Nephron (organoid): Measurements from ENCODE around the gene TMC5.
A peak's percentile ranks its signal among the peaks of the same experiment; 100 is the strongest.

Source experiments
- H3K27ac Mint-ChIP-seq, 3 experiments: 2 replicates each; pipeline ENCODE4 v1.8.0; 2020; ENCODE audit warnings: mixed read lengths in 3 of 3, mild to moderate bottlenecking in 2 of 3, moderate library complexity in 1 of 3
- H3K27me3 Mint-ChIP-seq: 2 replicates; pipeline ENCODE4 v1.8.0; 2021; ENCODE audit warnings: low read depth, mild to moderate bottlenecking, moderate library complexity, mixed read lengths
- H3K36me3 Mint-ChIP-seq: 2 replicates; pipeline ENCODE4 v1.8.0; 2020; ENCODE audit warnings: low read depth, mixed read lengths
- H3K4me1 Mint-ChIP-seq: 2 replicates; pipeline ENCODE4 v1.8.0; 2020; ENCODE audit warnings: mixed read lengths
- H3K4me3 Mint-ChIP-seq, 3 experiments: 2 replicates each; pipeline ENCODE4 v1.8.0; 2020; ENCODE audit warnings: mild to moderate bottlenecking in 3 of 3, mixed read lengths in 3 of 3, moderate library complexity in 2 of 3
- H3K9me3 Mint-ChIP-seq: 2 replicates; pipeline ENCODE4 v1.8.0; 2020; ENCODE audit warnings: mixed read lengths
- CTCF ChIP-seq, 3 experiments: fragments of 200-600 bp; sonication (generic); IDR thresholded peaks; one replicate each; pipeline ENCODE4 v1.5.0; 2021; ENCODE audit warnings: antibody characterized with exemption in 3 of 3; ENCODE audit not compliant: unreplicated experiment in 3 of 3

TMC5 gene

GRCh38 chr16:19505600-19506303 lies 88.1 kb downstream of the TMC5 start:
- no peaks in the 10 kb centered on the region for H3K27me3 Mint-ChIP-seq
- H3K36me3 Mint-ChIP-seq: peaks cover 68% of the 10 kb centered on the region
- peak overlapping the region in 1 of 3 experiments; percentile 22 for H3K27ac Mint-ChIP-seq
- no peaks in the 10 kb centered on the region for H3K4me1 Mint-ChIP-seq
- H3K4me3 Mint-ChIP-seq: no peak overlapping the region
- no peaks in the 10 kb centered on the region for H3K9me3 Mint-ChIP-seq
- no peak for TF ChIP-seq CTCF (IDR thresholded peaks at IDR 0.05; ENCODE audit: unreplicated experiment in 3 of 3)

DNA sequence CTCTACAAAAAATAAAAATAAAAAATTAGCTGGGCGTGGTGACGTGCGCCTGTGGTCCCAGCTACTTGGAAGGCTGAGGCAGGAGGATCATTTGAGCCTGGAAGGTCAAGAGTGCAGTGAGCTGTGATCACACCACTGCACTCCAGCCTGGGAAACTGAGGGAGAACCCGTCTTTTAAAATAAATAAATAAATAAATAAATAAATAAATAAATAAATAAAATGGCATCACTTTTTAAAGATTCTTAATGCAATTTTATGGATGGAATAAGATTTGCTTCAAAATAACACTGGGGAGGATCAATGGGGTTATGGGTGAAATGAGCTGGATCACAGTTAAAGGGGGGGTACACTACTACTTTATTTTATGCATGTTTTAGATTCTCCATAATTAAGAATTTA lies 89.3 kb downstream of the TMC5 start:
- no peak for TF ChIP-seq CTCF (IDR thresholded peaks at IDR 0.05; ENCODE audit: unreplicated experiment in 3 of 3)
- no peaks in the 10 kb centered on the region for H3K4me1 Mint-ChIP-seq
- H3K27me3 Mint-ChIP-seq: no peaks in the 10 kb centered on the region
- H3K9me3 Mint-ChIP-seq: no peaks in the 10 kb centered on the region
- no peak overlapping the region for H3K27ac Mint-ChIP-seq
- peaks cover 67% of the 10 kb centered on the region for H3K36me3 Mint-ChIP-seq
- no peak overlapping the region for H3K4me3 Mint-ChIP-seq

- Mint-ChIP-seq H3K27me3 (no peaks in the 10 kb centered on the region), H3K4me1 (no peaks in the 10 kb centered on the region), H3K9me3 (peaks cover 3% of the 10 kb centered on the region), H3K36me3 (peaks cover 69% of the 10 kb centered on the region), H3K4me3 (no peak overlapping the region), H3K27ac (no peak overlapping the region)
- TF ChIP-seq CTCF (IDR thresholded peaks at IDR 0.05; ENCODE audit: unreplicated experiment in 3 of 3): no peak
These were observed 90.2 kb downstream of the TMC5 start for GRCh38 chr16:19507867-19508266.

GRCh38 chr16:19512297-19512696 lies 94.6 kb downstream of the TMC5 start:
- peaks cover 70% of the 10 kb centered on the region for H3K36me3 Mint-ChIP-seq
- H3K4me3 Mint-ChIP-seq: no peak overlapping the region

DNA sequence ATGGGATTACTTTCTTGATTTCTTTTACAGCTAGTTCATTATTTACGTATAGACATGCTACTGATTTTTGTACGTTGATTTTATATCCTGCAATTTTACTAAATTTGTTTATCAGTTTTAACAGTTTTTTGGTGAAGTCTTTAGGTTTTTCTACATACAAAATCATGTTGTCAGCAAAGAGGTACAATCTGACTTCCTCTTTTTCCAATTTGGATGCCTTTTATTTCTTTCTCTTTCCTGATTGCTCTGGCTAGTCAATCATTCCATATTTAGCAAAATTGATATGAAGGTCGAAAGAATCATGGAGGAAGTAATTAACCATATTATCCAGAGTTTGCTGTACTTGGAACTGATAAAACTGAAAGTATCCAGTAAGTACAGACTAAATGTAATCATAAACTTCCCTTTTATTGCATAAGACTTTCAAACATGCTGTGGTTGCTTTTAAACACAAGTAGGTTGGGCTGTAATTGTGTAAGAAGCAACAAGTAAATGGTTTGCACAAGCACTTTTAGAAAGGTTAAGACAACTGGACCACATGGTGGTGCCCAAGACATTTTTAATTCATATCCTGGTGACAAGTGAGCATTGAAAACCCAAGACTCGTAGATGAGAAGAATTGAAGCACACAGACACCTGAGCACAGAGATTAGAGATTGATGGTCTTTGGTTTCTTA lies 95.8 kb downstream of the TMC5 start:
- Mint-ChIP-seq H3K4me3 (no peak overlapping the region), H3K36me3 (peaks cover 61% of the 10 kb centered on the region)

More at GRCh38 chr16:19512297-19512696, 94.6 kb downstream of the TMC5 start:
- TF ChIP-seq CTCF (IDR thresholded peaks at IDR 0.05; ENCODE audit: unreplicated experiment in 3 of 3): no peak
- no peaks in the 10 kb centered on the region for H3K4me1 Mint-ChIP-seq
- H3K27ac Mint-ChIP-seq: no peak overlapping the region
- H3K9me3 Mint-ChIP-seq: peaks cover 3% of the 10 kb centered on the region
- no peaks in the 10 kb centered on the region for H3K27me3 Mint-ChIP-seq

More for the DNA sequence above, 95.8 kb downstream of the TMC5 start:
- Mint-ChIP-seq H3K4me1 (peaks cover 3% of the 10 kb centered on the region), H3K9me3 (peaks cover 3% of the 10 kb centered on the region), H3K27ac (no peak overlapping the region), H3K27me3 (no peaks in the 10 kb centered on the region)
- no peak for TF ChIP-seq CTCF (IDR thresholded peaks at IDR 0.05; ENCODE audit: unreplicated experiment in 3 of 3)
